ENCODE data around the gene SATB2.

The SATB2 gene

DNA sequence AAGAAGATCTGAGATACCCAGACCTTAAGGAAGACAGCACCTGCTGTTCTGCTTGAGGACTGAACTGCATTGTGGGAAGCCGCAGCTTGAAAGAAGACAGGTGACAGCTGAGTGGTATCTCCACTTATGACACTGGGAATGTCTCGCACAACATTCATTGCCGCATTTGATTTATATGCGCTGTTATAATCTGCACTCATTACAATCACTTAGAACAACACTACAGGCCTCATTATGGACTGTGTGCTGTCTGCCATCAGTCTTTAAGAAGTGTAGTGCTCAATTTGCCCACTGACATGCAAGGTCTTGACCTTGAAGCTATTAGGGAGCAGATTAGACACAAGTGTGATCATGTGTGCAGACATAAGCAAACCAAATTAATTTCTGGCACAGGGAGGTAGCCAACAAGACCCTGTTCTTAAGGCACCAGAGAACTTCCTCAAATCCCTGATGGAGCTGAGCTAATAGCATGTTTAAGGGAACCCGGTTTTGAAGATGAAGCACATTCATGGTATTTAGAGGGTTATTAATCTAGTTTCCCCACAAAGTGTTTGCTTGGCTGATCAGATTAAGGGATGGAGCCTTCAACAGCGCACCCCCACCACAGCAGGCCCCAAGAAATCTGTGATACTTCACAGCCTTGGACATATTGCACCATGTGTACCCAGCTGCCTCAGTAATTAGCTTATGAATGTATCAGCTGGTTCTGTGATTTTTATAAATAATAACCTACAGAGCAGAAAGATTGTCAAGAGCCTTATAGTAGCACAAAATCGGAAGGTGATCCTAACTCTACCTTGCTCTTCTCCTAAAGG lies 146.8 kb downstream of the SATB2 start:
- no peak overlapping the region for H3K4me3 ChIP-seq (ENCODE audit: low read length)
- H3K4me1 ChIP-seq (ENCODE audit: insufficient read depth, low read length): peaks cover 23% of the 10 kb centered on the region
- peaks cover 2% of the 10 kb centered on the region for H3K9me3 ChIP-seq (ENCODE audit: low read length)
- no peak overlapping the region for H2AFZ ChIP-seq (ENCODE audit: low read depth, low read length)
- no peaks in the 10 kb centered on the region for H3K27me3 ChIP-seq (ENCODE audit: insufficient read depth, low read length)
- no peaks in the 10 kb centered on the region for H3K36me3 ChIP-seq (ENCODE audit: insufficient read depth, low read length)

DNA sequence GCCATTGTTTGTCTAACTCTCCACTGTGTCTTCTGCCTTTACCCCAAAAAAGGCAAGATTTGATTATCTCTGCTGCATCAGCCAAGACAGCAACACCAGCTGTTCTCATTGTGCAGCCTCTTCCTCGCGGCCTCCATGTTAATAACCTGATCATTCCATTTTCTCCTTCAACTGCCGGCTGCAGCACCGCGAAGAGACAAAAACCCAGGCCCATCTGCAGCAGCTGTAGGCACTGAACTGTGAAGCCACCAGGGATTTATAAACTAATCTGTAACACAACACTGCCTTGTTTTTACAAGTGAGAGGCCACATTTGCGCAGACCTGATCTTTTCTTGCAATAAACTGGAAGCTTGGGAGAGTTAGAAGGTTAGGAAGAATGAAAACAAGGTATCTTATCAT lies 147.8 kb downstream of the SATB2 start:
- Histone ChIP-seq H3K36me3 (ENCODE audit: insufficient read depth, low read length) (no peaks in the 10 kb centered on the region), H3K4me1 (ENCODE audit: insufficient read depth, low read length) (peaks cover 23% of the 10 kb centered on the region)

DNA sequence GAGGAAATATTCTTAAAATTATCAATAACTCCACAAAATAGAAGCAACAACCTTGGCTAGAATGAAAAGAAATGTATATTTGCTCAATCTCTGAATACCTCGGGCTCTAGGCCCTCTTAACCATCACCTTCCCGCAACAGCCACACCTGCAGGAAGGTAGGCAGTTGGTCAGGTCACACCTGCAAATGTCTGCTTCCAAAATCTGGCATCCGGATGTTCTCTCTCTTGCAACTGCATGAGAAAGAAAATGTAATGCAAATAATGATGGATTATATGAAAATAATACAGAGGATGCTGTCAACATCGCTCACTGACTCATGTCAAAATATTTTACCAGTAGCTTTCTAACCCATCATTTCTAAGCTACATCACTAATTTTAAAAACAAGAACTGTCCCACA lies 148.3 kb downstream of the SATB2 start:
- H2AFZ ChIP-seq (ENCODE audit: low read depth, low read length): no peak overlapping the region
- no peaks in the 10 kb centered on the region for H3K36me3 ChIP-seq (ENCODE audit: insufficient read depth, low read length)
- peaks cover 2% of the 10 kb centered on the region for H3K9me3 ChIP-seq (ENCODE audit: low read length)
- H3K4me3 ChIP-seq (ENCODE audit: low read length): no peak overlapping the region
- H3K27me3 ChIP-seq (ENCODE audit: insufficient read depth, low read length): no peaks in the 10 kb centered on the region
- peaks cover 23% of the 10 kb centered on the region for H3K4me1 ChIP-seq (ENCODE audit: insufficient read depth, low read length)

More for the DNA sequence above, 147.8 kb downstream of the SATB2 start:
- Histone ChIP-seq H2AFZ (ENCODE audit: low read depth, low read length) (no peak overlapping the region), H3K9me3 (ENCODE audit: low read length) (peaks cover 2% of the 10 kb centered on the region), H3K27me3 (ENCODE audit: insufficient read depth, low read length) (no peaks in the 10 kb centered on the region), H3K4me3 (ENCODE audit: low read length) (no peak overlapping the region)

DNA sequence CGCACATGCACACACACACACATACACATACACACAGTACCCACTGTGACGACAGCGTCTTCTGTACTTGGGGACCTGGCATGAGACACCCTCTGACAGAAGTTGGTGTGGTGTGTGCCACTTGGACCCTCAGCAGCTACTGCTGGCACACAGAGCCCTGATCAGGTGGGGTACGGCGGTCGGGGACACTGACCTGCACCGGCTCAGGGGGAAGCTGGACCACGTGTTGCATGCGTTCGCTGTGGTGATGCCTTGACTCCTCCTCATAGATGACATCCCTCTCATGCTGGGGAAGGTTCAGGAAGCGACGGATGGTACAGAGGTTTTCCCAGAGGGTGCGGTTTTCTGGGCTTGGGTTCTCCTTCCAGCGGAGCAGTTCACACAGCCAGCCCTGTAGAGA lies 149.2 kb downstream of the SATB2 start:
- peaks cover 29% of the 10 kb centered on the region for H3K4me1 ChIP-seq (ENCODE audit: insufficient read depth, low read length)
- H3K4me3 ChIP-seq (ENCODE audit: low read length): no peak overlapping the region
- no peaks in the 10 kb centered on the region for H3K36me3 ChIP-seq (ENCODE audit: insufficient read depth, low read length)
- H3K27me3 ChIP-seq (ENCODE audit: insufficient read depth, low read length): no peaks in the 10 kb centered on the region
- H2AFZ ChIP-seq (ENCODE audit: low read depth, low read length): no peak overlapping the region
- peaks cover 2% of the 10 kb centered on the region for H3K9me3 ChIP-seq (ENCODE audit: low read length)

DNA sequence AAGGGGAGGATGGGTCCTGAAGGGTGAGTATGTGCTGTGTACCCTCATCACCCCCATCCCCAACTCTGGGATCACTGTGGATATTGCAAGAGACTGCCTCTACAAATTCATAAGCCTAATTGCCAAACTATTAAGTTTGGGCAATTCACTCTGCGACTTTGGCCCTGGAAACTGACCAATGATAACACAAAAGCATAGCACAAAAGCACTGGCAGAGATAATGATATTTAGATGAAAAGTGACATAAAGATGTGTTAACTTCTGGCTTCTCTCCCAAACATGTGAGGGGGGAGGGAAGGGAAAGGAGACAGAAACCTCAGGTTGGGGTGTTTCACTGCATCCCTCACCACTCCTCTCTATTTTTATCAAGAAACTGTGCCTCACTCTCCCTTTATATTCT lies 150.3 kb downstream of the SATB2 start:
- Histone ChIP-seq H3K27me3 (ENCODE audit: insufficient read depth, low read length) (no peaks in the 10 kb centered on the region), H3K4me3 (ENCODE audit: low read length) (no peak overlapping the region), H3K9me3 (ENCODE audit: low read length) (peaks cover 2% of the 10 kb centered on the region), H3K36me3 (ENCODE audit: insufficient read depth, low read length) (no peaks in the 10 kb centered on the region), H2AFZ (ENCODE audit: low read depth, low read length) (no peak overlapping the region), H3K4me1 (ENCODE audit: insufficient read depth, low read length) (peaks cover 31% of the 10 kb centered on the region)

DNA sequence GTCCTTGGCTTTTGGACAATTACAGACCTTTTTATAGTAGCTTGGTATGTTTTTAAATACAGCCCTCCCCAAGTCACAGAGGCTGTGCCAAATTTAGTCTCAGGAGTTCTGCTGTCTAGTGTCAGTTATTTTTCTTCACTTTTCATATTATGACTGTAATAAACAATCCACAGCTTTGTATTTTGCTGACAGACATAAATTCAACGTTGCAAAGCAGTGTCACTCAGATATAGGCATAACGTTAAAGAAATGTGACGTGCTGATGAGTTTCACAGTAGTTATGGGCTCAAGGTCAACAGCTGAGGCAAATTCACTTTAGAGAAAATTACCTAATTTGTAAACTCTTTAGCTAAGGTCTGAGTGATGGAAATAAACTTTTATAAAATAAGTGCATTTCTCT lies 151.6 kb downstream of the SATB2 start:
- peaks cover 22% of the 10 kb centered on the region for H3K4me1 ChIP-seq (ENCODE audit: insufficient read depth, low read length)
- no peak overlapping the region for H3K4me3 ChIP-seq (ENCODE audit: low read length)
- no peaks in the 10 kb centered on the region for H3K27me3 ChIP-seq (ENCODE audit: insufficient read depth, low read length)
- H3K36me3 ChIP-seq (ENCODE audit: insufficient read depth, low read length): no peaks in the 10 kb centered on the region
- no peak overlapping the region for H2AFZ ChIP-seq (ENCODE audit: low read depth, low read length)
- peaks cover 2% of the 10 kb centered on the region for H3K9me3 ChIP-seq (ENCODE audit: low read length)

DNA sequence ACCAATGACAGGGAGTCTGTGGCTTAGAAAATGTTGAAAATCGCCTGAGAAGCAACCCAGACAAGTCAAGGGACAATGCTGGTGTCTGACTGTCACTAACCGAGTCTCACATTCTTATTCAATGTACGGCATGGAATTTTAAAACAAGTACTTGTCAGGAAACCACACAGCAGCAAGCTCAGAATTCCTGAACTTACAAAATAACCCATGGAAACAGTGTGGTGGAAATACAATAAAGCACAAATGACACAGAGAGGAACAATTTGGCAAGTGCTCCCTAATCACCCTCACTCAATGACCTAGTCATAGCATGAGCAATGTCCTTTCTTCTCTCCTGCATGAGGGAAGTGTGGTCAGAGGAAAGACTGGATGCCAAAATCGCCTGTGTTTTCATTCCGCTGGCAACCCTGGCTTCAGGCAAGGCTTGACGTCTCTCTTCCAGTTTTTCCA lies 154.0 kb downstream of the SATB2 start:
- Histone ChIP-seq H3K4me3 (ENCODE audit: low read length) (no peak overlapping the region), H3K36me3 (ENCODE audit: insufficient read depth, low read length) (no peaks in the 10 kb centered on the region), H3K27me3 (ENCODE audit: insufficient read depth, low read length) (no peaks in the 10 kb centered on the region), H2AFZ (ENCODE audit: low read depth, low read length) (no peak overlapping the region), H3K4me1 (ENCODE audit: insufficient read depth, low read length) (peaks cover 9% of the 10 kb centered on the region), H3K9me3 (ENCODE audit: low read length) (peaks cover 2% of the 10 kb centered on the region)

DNA sequence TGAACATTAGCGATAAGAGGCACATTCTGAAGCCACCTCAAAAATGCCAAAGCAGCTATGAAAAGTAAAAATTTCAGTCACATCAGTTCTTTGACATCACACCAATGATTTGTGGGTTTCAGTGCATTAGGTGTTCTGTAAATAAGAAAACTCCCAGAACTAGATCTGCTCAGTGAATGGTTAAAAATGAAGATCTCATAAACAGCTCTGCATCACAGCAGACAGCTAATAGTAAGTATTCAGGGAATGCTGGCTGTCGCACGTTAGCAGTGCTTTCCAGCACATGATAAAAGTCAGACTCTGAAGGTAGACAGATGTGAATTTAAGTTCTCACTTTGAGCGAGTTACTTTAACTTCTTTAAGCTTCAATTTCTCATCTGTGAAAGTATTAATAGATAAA lies 154.9 kb downstream of the SATB2 start:
- no peaks in the 10 kb centered on the region for H3K9me3 ChIP-seq (ENCODE audit: low read length)
- no peaks in the 10 kb centered on the region for H3K27me3 ChIP-seq (ENCODE audit: insufficient read depth, low read length)
- no peaks in the 10 kb centered on the region for H3K36me3 ChIP-seq (ENCODE audit: insufficient read depth, low read length)
- no peak overlapping the region for H3K4me3 ChIP-seq (ENCODE audit: low read length)
- no peak overlapping the region for H2AFZ ChIP-seq (ENCODE audit: low read depth, low read length)
- H3K4me1 ChIP-seq (ENCODE audit: insufficient read depth, low read length): peaks cover 8% of the 10 kb centered on the region

DNA sequence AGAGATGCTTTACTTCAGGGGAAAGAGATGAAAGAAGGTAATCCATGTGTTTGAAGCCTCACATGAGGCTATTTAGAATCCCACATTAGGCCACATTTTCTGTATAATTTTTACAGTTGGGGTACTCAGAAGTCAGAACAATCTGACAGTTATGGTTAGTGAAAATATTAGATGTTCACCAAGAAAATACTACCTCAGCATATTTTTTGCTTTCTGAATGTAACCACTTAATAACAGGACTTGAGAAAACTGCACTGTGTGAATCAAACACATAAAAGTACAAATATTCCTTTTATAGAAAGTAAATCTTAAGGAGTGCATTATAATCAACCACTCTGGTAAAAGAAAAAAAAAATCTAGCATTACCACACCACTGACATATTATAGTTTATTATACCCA lies 169.3 kb downstream of the SATB2 start:
- no peaks in the 10 kb centered on the region for H3K36me3 ChIP-seq (ENCODE audit: insufficient read depth, low read length)
- H3K4me1 ChIP-seq (ENCODE audit: insufficient read depth, low read length): no peaks in the 10 kb centered on the region
- H2AFZ ChIP-seq (ENCODE audit: low read depth, low read length): no peak overlapping the region

DNA sequence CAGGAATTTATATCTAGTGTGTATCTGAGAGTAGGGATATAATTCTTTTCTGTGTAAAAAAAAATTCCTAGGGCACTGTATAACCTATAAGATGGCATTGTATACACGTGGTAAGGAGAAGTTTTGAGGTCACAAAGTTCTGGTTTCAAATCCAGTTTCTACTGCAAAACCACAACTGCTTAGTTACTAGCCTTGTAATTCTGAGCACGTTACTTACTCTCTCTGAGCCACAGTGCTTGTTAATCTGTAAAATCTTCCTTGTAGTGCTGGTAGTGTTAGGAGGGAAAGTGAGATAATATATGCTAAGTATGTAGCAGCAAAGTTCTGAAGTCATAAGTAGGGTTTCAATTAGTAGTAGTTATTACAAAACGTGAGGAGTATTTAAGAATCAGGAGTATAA lies 175.4 kb downstream of the SATB2 start:
- Histone ChIP-seq H2AFZ (ENCODE audit: low read depth, low read length) (no peak overlapping the region), H3K9me3 (ENCODE audit: low read length) (no peaks in the 10 kb centered on the region), H3K4me3 (ENCODE audit: low read length) (no peak overlapping the region)

More for the DNA sequence above, 169.3 kb downstream of the SATB2 start:
- H3K9me3 ChIP-seq (ENCODE audit: low read length): no peaks in the 10 kb centered on the region
- H3K4me3 ChIP-seq (ENCODE audit: low read length): no peak overlapping the region
- no peaks in the 10 kb centered on the region for H3K27me3 ChIP-seq (ENCODE audit: insufficient read depth, low read length)

DNA sequence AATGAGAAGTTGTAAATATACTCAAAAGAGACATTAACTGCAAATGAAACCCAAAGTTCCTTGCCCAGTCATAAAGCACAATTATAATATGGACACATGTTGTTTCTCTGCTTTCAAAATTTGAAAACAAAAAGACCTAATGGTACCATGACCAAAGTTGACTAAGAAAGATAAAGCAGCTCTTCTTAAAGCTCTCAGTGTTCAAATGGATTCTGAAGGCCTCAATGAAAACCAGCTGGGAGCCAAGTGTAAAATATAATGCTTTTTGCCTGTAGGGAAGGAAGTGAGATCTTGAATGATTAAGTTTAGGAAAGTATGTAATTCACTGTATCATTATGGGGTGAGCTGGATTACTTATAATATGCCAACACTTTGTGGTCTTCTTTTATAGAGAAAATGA lies 178.6 kb downstream of the SATB2 start:
- H3K4me3 ChIP-seq (ENCODE audit: low read length): no peak overlapping the region
- no peaks in the 10 kb centered on the region for H3K9me3 ChIP-seq (ENCODE audit: low read length)
- no peaks in the 10 kb centered on the region for H3K36me3 ChIP-seq (ENCODE audit: insufficient read depth, low read length)
- no peak overlapping the region for H2AFZ ChIP-seq (ENCODE audit: low read depth, low read length)
- H3K4me1 ChIP-seq (ENCODE audit: insufficient read depth, low read length): no peaks in the 10 kb centered on the region
- no peaks in the 10 kb centered on the region for H3K27me3 ChIP-seq (ENCODE audit: insufficient read depth, low read length)

More for the DNA sequence above, 175.4 kb downstream of the SATB2 start:
- no peaks in the 10 kb centered on the region for H3K27me3 ChIP-seq (ENCODE audit: insufficient read depth, low read length)
- no peaks in the 10 kb centered on the region for H3K4me1 ChIP-seq (ENCODE audit: insufficient read depth, low read length)
- H3K36me3 ChIP-seq (ENCODE audit: insufficient read depth, low read length): no peaks in the 10 kb centered on the region

DNA sequence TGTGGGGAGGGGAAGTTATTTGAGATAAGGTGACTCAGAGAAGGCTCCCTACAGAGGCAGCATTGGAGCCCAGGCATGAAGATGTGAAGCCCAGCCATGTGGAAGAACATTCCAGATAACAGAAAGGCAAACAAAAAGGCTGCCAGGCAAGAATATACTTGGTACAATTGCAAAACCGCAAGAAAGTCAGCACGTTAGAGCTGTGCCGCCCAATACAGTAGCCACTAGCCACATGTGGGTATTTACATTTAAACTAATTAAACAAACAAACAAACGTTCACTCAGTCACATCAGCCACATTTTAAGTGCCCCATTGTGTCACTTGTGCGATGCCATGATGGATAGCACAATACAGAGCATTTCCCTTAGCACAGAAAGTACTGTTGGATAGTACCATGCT lies 179.6 kb downstream of the SATB2 start:
- H2AFZ ChIP-seq (ENCODE audit: low read depth, low read length): no peak overlapping the region
- H3K4me1 ChIP-seq (ENCODE audit: insufficient read depth, low read length): no peaks in the 10 kb centered on the region
- no peaks in the 10 kb centered on the region for H3K27me3 ChIP-seq (ENCODE audit: insufficient read depth, low read length)
- H3K36me3 ChIP-seq (ENCODE audit: insufficient read depth, low read length): no peaks in the 10 kb centered on the region
- no peaks in the 10 kb centered on the region for H3K9me3 ChIP-seq (ENCODE audit: low read length)
- H3K4me3 ChIP-seq (ENCODE audit: low read length): no peak overlapping the region

DNA sequence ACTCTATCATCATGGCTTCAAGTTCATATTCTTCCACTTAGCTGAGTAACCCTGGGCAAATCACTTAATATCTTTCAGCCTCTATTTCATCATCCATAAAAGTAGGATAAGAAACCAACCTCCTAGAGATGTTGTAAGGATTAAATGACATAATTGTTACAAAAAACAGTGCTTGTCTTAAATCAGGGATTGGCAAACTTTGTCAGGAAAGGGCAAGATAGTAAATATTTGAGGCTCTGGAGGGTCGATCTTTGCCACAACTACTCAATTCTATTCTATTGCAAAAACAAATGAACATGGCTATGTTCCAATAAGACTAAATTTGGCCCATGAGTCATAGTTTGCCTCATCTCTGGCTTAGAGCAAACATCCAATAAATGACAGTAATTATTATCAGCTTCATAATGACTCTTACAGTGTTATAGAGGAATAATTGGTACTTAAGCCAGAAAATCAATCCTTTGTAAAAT lies 184.7 kb downstream of the SATB2 start:
- H3K36me3 ChIP-seq (ENCODE audit: insufficient read depth, low read length): peaks cover 4% of the 10 kb centered on the region
- no peaks in the 10 kb centered on the region for H3K9me3 ChIP-seq (ENCODE audit: low read length)
- H3K27me3 ChIP-seq (ENCODE audit: insufficient read depth, low read length): no peaks in the 10 kb centered on the region
- H2AFZ ChIP-seq (ENCODE audit: low read depth, low read length): no peak overlapping the region
- no peaks in the 10 kb centered on the region for H3K4me1 ChIP-seq (ENCODE audit: insufficient read depth, low read length)
- H3K4me3 ChIP-seq (ENCODE audit: low read length): no peak overlapping the region

DNA sequence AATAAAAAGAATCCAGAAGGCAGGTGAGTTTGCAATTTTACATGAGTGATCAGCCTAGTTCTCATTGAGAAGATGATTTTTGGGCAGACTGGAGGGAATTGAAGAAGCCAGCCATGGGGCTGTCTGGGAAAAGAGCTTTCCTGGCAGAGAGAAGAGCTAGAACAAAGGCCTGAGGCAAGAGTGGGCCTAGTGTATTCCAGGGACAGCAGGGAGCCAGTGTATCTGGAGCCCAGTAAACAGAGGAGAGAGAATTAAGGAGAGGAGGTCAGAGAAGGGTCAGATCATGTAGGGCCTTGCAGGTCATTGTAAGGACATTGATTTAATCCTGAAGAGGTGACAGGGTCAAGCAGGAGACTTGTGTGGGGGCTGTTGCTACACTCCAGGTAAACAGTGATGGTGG lies 195.8 kb downstream of the SATB2 start:
- H3K4me3 ChIP-seq (ENCODE audit: low read length): no peak overlapping the region
- no peaks in the 10 kb centered on the region for H3K9me3 ChIP-seq (ENCODE audit: low read length)
- no peak overlapping the region for H2AFZ ChIP-seq (ENCODE audit: low read depth, low read length)
- H3K36me3 ChIP-seq (ENCODE audit: insufficient read depth, low read length): no peaks in the 10 kb centered on the region
- no peaks in the 10 kb centered on the region for H3K27me3 ChIP-seq (ENCODE audit: insufficient read depth, low read length)
- H3K4me1 ChIP-seq (ENCODE audit: insufficient read depth, low read length): peaks cover 15% of the 10 kb centered on the region

All from neuron (in vitro differentiated cells).